Heart left ventricle (tissue), 13 donors: ENCODE data around the gene TNP1.

Source experiments
- CTCF ChIP-seq, 12 donors: fragments of 200-600 bp; sonication (generic) in 4 of 12; IDR thresholded peaks; one replicate each; pipeline versions ENCODE4 v1.5.0 to v1.8.0; 2018 to 2022; ENCODE audit warnings: antibody characterized with exemption in 12 of 12, mild to moderate bottlenecking in 5 of 12
- POLR2A ChIP-seq, 2 donors: fragments of 450-650 bp; IDR thresholded peaks; one replicate each; pipeline ENCODE4 v1.6.1; 2017; ENCODE audit warnings: antibody characterized with exemption in 2 of 2, mild to moderate bottlenecking in 2 of 2, moderate library complexity in 2 of 2
- donor health status: ischemic (EF 13 %, LVEDD 7.1; RV severe dilation, severe dysfunction).
- donor health status: DM: no; HTN: yes; CAD: no.
- donor health status: DM: no; HTN: no; CAD: no.
- donor health status: ischemic (EF 25% LVEDD 6.9; RV normal size, moderate dysfunction).
- donor health status: ischemic (EF 25% LVEDD 5.7; RV mildly dilated, moderate dysfunction).
- donor health status: ischemic (EF 35%, LVEDD 5.7; RV mildly dilated, moderate dysfunction).
- donor health status: nonischemic (EF 11% LVEDD 7.7; RV severe dilation, severe dysfunction).
- donor health status: DM: yes; HTN: yes; CAD: no.
- donor health status: PGD.
- donor health status: ischemic (EF 29% LVEDD 5.4; RV normal size, mild dysfunction).
- donor health status: nonischemic (EF 23%, LVEDD 6.1; RV moderate dilation, normal function).

- TF ChIP-seq CTCF (IDR thresholded peaks at IDR 0.05) (no peak), POLR2A (IDR thresholded peaks at IDR 0.05) (no peak)
These were observed 27.3 kb upstream of the TNP1 start for GRCh38 chr2:216887138-216887537.
